GM12872 (cell line): Measurements from ENCODE around the gene SCMH1.

ENCODE experiments used
- TF ChIP-seq, protein P1 (sequence below): IDR thresholded peaks from 3 replicates; pipeline ENCODE4 v1.5.1; 2011; ENCODE audit warnings: low read depth, mild to moderate bottlenecking, low read length, moderate library complexity; ENCODE audit not compliant: insufficient read depth

The SCMH1 gene

DNA sequence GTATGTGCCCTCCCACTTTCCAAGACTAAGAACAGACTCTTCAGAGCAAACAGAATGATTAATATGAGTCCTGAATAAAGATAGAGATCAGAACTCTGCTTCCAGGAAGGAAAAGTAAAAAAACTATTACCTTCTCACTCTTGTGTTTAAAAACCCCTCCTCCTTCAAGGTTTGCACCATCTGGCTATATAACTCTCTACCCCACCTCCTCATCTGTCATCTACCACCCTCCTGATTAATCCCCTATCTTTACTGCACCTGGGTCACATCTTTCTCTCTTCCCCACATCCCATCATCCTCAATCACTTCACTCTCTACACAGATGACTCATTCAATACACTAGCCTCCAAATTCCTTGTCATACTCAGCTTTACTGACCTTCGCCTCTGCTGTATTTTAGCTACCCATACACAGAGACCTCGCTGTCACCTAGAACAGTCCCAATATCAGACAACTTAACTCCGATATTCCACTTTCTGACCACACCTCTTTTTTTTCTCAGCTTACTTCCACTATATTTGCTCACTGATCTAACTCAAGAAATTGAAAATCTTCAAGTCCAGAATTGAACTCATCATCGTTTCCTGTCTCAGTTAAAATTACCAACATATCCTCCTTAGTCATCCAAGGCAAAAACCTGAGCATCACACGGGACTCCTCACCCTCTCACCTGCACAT lies 3.7 kb downstream of the SCMH1 start:
- TF ChIP-seq, protein P1, sequence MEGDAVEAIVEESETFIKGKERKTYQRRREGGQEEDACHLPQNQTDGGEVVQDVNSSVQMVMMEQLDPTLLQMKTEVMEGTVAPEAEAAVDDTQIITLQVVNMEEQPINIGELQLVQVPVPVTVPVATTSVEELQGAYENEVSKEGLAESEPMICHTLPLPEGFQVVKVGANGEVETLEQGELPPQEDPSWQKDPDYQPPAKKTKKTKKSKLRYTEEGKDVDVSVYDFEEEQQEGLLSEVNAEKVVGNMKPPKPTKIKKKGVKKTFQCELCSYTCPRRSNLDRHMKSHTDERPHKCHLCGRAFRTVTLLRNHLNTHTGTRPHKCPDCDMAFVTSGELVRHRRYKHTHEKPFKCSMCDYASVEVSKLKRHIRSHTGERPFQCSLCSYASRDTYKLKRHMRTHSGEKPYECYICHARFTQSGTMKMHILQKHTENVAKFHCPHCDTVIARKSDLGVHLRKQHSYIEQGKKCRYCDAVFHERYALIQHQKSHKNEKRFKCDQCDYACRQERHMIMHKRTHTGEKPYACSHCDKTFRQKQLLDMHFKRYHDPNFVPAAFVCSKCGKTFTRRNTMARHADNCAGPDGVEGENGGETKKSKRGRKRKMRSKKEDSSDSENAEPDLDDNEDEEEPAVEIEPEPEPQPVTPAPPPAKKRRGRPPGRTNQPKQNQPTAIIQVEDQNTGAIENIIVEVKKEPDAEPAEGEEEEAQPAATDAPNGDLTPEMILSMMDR: no peak

DNA sequence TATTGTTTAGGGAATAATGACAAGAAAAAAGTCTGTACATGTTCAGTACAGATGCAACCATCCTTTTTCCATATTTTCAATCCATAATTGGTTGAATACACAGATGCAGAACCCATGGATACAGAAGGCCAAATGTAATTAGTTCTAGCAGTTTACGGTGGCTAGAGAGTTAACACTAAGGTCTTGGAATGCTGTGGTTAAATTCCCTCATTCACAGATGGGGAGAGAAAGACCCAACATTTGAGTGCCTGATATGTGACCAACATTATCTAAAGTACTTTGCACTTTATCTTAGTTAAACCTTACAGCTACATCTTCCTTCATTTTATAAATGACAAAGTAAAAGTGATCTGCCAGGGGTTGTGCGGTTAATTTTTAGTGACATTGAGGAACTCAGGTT lies 5.3 kb downstream of the SCMH1 start:
- TF ChIP-seq, protein P1: no peak

DNA sequence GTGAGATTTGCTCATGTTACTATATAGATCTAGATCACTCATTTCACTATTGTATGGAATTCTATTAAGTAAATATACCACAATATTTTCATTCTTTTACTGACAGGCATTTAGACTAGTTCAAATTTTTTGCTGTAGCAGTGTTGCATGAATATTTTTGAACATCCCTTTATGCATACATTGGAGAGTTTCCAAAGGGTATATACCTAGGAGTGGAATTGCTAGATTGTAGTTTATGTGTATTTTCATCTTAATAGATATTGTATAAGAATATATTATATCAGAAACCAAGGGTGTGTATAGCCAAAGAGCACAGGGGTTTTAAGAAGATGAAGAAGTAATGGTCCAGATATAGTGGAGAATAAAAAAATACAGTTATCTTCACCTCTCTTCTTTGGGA lies 6.2 kb downstream of the SCMH1 start:
- TF ChIP-seq, protein P1: no peak

DNA sequence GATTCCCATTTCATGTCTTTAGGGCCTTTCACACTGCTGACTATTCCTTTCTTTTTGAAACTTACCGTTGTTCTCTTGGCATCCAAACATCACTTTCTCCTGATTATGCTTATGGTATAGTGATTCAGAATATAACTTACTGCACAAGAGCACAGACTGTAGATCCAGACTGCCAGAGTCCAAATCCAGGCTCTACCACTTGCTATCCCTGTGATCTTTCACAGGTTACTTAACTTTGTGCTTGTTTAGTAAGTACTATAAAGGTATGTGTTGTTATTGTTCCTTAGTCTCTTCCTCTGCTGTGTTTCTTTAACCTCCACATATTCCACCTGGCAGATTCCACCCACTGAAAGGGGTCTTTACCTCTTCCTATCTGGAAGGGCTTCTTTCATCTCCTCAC lies 8.4 kb downstream of the SCMH1 start:
- TF ChIP-seq, protein P1: no peak

DNA sequence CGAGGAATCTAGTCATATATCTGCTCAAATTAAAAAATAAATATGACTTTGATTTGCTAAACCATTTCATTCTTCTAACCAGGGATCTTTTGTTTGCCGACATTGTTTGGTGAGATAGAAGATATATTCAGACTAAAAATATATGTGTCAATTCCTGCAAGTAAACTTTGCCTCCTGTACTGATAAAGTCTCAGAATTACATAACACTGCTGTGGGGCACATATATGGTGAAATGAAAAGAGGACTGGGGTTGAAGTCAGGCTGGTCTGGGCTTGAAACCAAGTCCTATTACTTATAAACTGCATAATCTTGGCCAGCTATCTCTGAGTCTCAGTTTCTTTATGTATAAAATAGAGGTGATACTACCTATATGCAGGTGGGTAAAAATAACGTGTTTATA lies 9.8 kb downstream of the SCMH1 start:
- TF ChIP-seq, protein P1: no peak

DNA sequence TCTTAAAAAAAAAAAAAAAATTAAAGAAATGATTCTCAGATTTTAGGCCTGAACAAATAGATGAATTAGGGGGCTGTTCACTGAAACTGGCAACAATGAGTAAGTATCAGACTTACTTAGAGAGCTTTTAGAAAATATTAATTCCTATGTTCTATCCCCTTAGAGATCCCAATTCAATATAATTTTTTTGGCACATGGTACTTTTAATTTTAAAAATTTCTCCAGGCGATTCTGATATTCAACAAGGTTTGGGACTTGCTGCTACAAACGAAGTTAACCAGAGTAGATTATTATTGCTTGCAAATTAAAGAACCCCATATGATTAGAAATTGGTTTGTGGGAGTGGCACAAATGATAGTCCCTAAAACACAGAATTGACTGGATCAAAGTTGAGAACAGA lies 11.4 kb downstream of the SCMH1 start:
- TF ChIP-seq, protein P1: no peak

DNA sequence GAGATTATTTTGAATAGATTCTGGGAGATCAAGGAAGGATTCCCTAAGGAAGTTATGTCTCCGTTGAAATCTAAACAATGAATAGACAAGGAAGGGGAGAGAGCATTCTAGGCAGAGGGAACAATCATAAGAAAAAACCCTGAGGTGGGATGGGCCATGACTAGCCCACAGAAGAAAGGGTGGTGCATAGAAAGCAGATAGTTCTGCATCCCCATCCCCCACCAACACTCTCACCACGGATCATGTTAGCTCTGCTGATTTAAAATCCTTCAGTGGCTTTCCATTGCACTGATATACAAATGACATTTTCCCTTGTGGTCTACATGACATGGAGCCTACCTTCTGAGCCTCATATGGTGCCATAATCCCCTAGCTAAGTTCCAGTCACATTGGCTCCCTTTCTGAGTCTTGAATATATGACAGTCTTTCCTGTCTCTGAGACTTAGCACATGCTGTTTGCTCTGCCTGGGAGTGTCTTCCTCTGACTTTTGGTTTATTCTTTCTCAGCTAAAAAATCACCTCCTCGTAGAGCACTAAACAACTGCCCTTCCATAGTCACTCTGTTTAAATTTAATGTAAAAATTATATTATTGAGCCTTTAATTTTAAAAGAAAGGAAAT lies 15.2 kb downstream of the SCMH1 start:
- TF ChIP-seq, protein P1: no peak

DNA sequence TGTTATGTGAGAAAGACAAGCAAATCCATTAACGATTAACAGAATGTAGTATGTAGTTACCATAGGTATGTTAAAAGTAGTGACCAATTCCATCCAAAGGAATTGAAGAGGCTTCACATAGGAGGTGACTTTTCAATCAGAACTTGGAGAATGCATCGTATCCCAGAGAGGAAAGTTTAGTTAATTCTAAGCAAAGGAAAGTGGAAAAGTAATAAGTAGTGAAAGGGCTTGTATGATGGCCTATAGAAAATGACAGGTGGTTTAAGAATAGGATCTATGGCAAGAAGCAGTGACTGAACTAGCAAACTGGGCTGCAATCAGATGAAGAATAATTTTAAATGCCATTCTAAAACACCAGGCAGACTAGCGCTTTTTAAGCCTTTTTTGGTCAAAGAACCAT lies 16.6 kb downstream of the SCMH1 start:
- TF ChIP-seq, protein P1: no peak
